CD4-positive, alpha-beta T cell (primary cell): ENCODE results near the gene VSTM1. TPM values are rescaled to one million over a fixed set of nuclear protein-coding genes. Genes with fewer than 3 reads are reported as not detected.

Experiments
- ATAC-seq: fragments of 200-7000 bp; cut with Tn5 transposase; one replicate; pipeline ENCODE4 v1.10.0; 2022; ENCODE audit warnings: mild to moderate bottlenecking; ENCODE audit not compliant: poor library complexity
- CTCF ChIA-PET: fragments of 350-600 bp; sonication (Branson Sonifier 250); formaldehyde crosslinking; loops from one replicate; lab custom pipeline; 2021; ENCODE audit warnings: antibody characterized with exemption, inconsistent platforms; lab: Charles Lee
- POLR2A ChIA-PET: fragments of 350-600 bp; sonication (Branson Sonifier 250); formaldehyde crosslinking; loops from one replicate; lab custom pipeline; 2021; ENCODE audit warnings: antibody characterized with exemption, inconsistent platforms; lab: Charles Lee
- DNase-seq, 14 experiments: peaks; one replicate each; pipeline ENCODE4 v3.0.0-alpha.2; 2013 to 2020; ENCODE audit warnings: mixed read lengths in 2 of 14
- H3K27ac ChIP-seq, 2 donors: one replicate each; pipeline versions ENCODE4 v1.5.1 to v1.7.0; 2013; ENCODE audit warnings: low read length in 2 of 2, low read depth in 1 of 2, mild to moderate bottlenecking in 1 of 2
- H3K27me3 ChIP-seq, 2 experiments: 1 replicate in 1 of 2; 2 replicates in 1 of 2; pipeline versions ENCODE4 v1.6.1 to v1.7.0; 2013; ENCODE audit warnings: low read length in 2 of 2, control low read depth in 1 of 2, mild to moderate bottlenecking in 1 of 2, moderate library complexity in 1 of 2; ENCODE audit not compliant: insufficient read depth in 2 of 2, control insufficient read depth in 1 of 2
- H3K36me3 ChIP-seq: one replicate; pipeline ENCODE4 v1.6.1; 2013; ENCODE audit warnings: low read length, control low read depth; ENCODE audit not compliant: insufficient read depth
- H3K4me1 ChIP-seq: one replicate; pipeline ENCODE4 v1.6.1; 2013; ENCODE audit warnings: low read length, control low read depth; ENCODE audit not compliant: insufficient read depth
- H3K4me3 ChIP-seq: one replicate; pipeline ENCODE4 v1.5.1; 2013; ENCODE audit warnings: mild to moderate bottlenecking, low read length, moderate library complexity
- H3K9me3 ChIP-seq, 2 experiments: 1 replicate in 1 of 2; 2 replicates in 1 of 2; pipeline versions ENCODE4 v1.6.1 to v1.7.0; 2013; ENCODE audit warnings: low read length in 2 of 2, mild to moderate bottlenecking in 2 of 2, control low read depth in 1 of 2, moderate library complexity in 1 of 2; ENCODE audit not compliant: control insufficient read depth in 1 of 2, insufficient read depth in 1 of 2
- H3K27ac Mint-ChIP-seq: one replicate; pipeline ENCODE4 v1.8.0; 2020; ENCODE audit warnings: mixed read lengths
- H3K27me3 Mint-ChIP-seq: one replicate; pipeline ENCODE4 v1.8.0; 2021; ENCODE audit warnings: mixed read lengths
- H3K36me3 Mint-ChIP-seq: one replicate; pipeline ENCODE4 v1.8.0; 2021; ENCODE audit warnings: low read depth, mixed read lengths
- H3K4me1 Mint-ChIP-seq: one replicate; pipeline ENCODE4 v1.8.0; 2021; ENCODE audit warnings: low read depth, mixed read lengths
- H3K4me3 Mint-ChIP-seq: one replicate; pipeline ENCODE4 v1.8.0; 2020; ENCODE audit warnings: mild to moderate bottlenecking, mixed read lengths
- H3K9me3 Mint-ChIP-seq: one replicate; pipeline ENCODE4 v1.8.0; 2020; ENCODE audit warnings: mixed read lengths
- intact Hi-C, 2 experiments: fragments of 100-400 bp; cut with DNase I in 1 of 2; cut with micrococcal nuclease in 1 of 2; formaldehyde crosslinking; loops; one replicate each; pipeline versions ENCODE4 v1.15.1 to v1.9.0; 2023 to 2025; cut with DNase I, micrococcal nuclease
- total RNA-seq, 174 experiments: library from RNA in 2 of 174; stranded (reverse) in 2 of 174; gene quantifications; one replicate each; pipeline ENCODE4 v1.2.3 and lab custom pipeline; 2021 to 2026
- TF ChIP-seq, protein P1 (sequence below): fragments of 200-600 bp; IDR thresholded peaks from one replicate; pipeline ENCODE4 v1.8.0; 2022; ENCODE audit warnings: antibody characterized with exemption, mild to moderate bottlenecking

Gene VSTM1
- total RNA-seq, 2 experiments from 2014 or later: not detected

- H3K27me3 ChIP-seq: no peaks in the 10 kb centered on the region
- no peak for ATAC-seq
- ChIA-PET CTCF (no interaction called here), POLR2A (no interaction called here)
- Mint-ChIP-seq H3K27me3 (peaks cover 9% of the 10 kb centered on the region), H3K4me1 (no peaks in the 10 kb centered on the region), H3K4me3 (no peak overlapping the region), H3K36me3 (no peaks in the 10 kb centered on the region), H3K9me3 (no peaks in the 10 kb centered on the region), H3K27ac (no peak overlapping the region)
- TF ChIP-seq, protein P1, sequence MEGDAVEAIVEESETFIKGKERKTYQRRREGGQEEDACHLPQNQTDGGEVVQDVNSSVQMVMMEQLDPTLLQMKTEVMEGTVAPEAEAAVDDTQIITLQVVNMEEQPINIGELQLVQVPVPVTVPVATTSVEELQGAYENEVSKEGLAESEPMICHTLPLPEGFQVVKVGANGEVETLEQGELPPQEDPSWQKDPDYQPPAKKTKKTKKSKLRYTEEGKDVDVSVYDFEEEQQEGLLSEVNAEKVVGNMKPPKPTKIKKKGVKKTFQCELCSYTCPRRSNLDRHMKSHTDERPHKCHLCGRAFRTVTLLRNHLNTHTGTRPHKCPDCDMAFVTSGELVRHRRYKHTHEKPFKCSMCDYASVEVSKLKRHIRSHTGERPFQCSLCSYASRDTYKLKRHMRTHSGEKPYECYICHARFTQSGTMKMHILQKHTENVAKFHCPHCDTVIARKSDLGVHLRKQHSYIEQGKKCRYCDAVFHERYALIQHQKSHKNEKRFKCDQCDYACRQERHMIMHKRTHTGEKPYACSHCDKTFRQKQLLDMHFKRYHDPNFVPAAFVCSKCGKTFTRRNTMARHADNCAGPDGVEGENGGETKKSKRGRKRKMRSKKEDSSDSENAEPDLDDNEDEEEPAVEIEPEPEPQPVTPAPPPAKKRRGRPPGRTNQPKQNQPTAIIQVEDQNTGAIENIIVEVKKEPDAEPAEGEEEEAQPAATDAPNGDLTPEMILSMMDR: no peak
- H3K4me1 ChIP-seq: no peaks in the 10 kb centered on the region
- no peak for DNase-seq
- intact Hi-C loops: no loop called here
- no peak overlapping the region for H3K27ac ChIP-seq
- no peak overlapping the region for H3K4me3 ChIP-seq
- H3K9me3 ChIP-seq: peaks cover 0 to 13% of the 10 kb centered on the region in 2 experiments
- H3K36me3 ChIP-seq: no peaks in the 10 kb centered on the region
Measured at GRCh38 chr19:54073829-54074228, 10.1 kb upstream of the VSTM1 start.

DNA sequence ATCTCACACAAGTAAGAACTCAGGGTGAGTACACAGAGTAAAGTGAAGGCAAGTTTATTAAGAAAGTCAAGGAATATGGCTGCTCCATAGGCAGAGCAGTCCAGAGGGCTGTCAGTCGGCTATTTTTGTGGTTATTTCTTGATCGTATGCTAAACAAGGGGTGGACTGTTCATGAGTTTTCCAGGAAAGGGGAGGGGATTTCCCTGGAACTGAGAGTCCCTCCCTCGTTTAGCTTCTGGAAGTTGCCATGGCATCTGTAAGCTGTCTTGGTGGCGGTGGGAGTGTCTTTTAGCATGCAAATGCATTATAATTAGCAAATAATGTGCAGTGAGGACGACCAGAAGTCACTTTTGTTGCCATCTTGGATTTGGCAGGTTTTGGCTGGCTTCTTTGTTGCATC lies 5.8 kb upstream of the VSTM1 start:
- H3K4me3 Mint-ChIP-seq: no peak overlapping the region
- peaks cover 14% of the 10 kb centered on the region for H3K27me3 Mint-ChIP-seq
- Histone ChIP-seq H3K27ac (no peak overlapping the region), H3K4me1 (no peaks in the 10 kb centered on the region), H3K9me3 (peaks cover 0 to 12% of the 10 kb centered on the region in 2 experiments), H3K27me3 (no peaks in the 10 kb centered on the region), H3K36me3 (no peaks in the 10 kb centered on the region), H3K4me3 (no peak overlapping the region)
- no peaks in the 10 kb centered on the region for H3K4me1 Mint-ChIP-seq
- H3K27ac Mint-ChIP-seq: no peak overlapping the region
- TF ChIP-seq, protein P1: no peak
- DNase-seq (no peak), ATAC-seq (no peak)
- no peaks in the 10 kb centered on the region for H3K9me3 Mint-ChIP-seq
- ChIA-PET POLR2A (no interaction called here), CTCF (no interaction called here)
- intact Hi-C loops: no loop called here
- no peaks in the 10 kb centered on the region for H3K36me3 Mint-ChIP-seq

DNA sequence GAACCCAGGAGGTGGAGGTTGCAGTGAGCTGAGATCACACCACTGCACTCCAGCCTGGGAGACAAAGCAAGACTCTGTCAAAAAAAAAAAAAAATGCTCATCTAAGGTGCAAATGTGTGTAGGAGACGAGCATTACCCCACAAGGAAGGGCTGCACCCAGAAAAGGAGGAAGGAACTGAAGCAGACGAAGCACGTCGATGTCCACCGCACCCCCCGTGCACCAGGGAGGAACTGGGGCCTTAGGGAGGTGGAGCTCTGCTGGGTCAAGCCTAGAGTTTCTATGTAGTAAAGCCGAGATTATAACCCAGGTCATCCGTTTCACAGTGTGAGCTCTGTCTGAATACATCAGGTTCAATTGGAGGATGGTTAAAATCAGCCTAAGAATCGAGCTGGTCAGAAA lies 1.1 kb downstream of the VSTM1 start:
- H3K4me1 ChIP-seq: no peaks in the 10 kb centered on the region
- H3K4me3 Mint-ChIP-seq: no peak overlapping the region
- ChIA-PET POLR2A (no interaction called here), CTCF (no interaction called here)
- DNase-seq (peak in 2 of 14 experiments; percentile 12 to 16), ATAC-seq (no peak)
- no peak overlapping the region for H3K27ac ChIP-seq
- H3K4me3 ChIP-seq: no peak overlapping the region
- peaks cover 0 to 9% of the 10 kb centered on the region in 2 experiments for H3K9me3 ChIP-seq
- no peak overlapping the region for H3K27ac Mint-ChIP-seq
- H3K9me3 Mint-ChIP-seq: no peaks in the 10 kb centered on the region
- H3K36me3 ChIP-seq: no peaks in the 10 kb centered on the region
- no peaks in the 10 kb centered on the region for H3K4me1 Mint-ChIP-seq
- peaks cover 28% of the 10 kb centered on the region for H3K27me3 Mint-ChIP-seq
- TF ChIP-seq, protein P1: no peak
- H3K36me3 Mint-ChIP-seq: no peaks in the 10 kb centered on the region
- intact Hi-C loops: no loop called here
- peaks cover 3 to 5% of the 10 kb centered on the region in 2 experiments for H3K27me3 ChIP-seq
